ENCODE results near the gene LAMA3. TPM values are rescaled to one million over a fixed set of nuclear protein-coding genes. Genes with fewer than 3 reads are reported as not detected.

Gene LAMA3
- total RNA-seq, 1 experiment from 2014 or later, result 34.6 TPM

GRCh38 chr18:23879966-23880565 is 190.8 kb downstream of the LAMA3 start:
- ChIA-PET CTCF (no interaction called here), POLR2A (no interaction called here)
- Mint-ChIP-seq H3K4me1 (ENCODE audit: low read depth, unreplicated experiment) (no peaks in the 10 kb centered on the region), H3K9me3 (ENCODE audit: unreplicated experiment) (no peaks in the 10 kb centered on the region), H3K4me3 (ENCODE audit: unreplicated experiment) (no peak overlapping the region), H3K27ac (ENCODE audit: unreplicated experiment) (no peak overlapping the region), H3K27me3 (ENCODE audit: insufficient read depth, unreplicated experiment) (no peaks in the 10 kb centered on the region), H3K36me3 (ENCODE audit: insufficient read depth, unreplicated experiment) (peaks cover 16% of the 10 kb centered on the region)
- intact Hi-C loops (cut with micrococcal nuclease; ENCODE audit: unreplicated experiment), result no loop called here
- Histone ChIP-seq H3K4me3 (ENCODE audit: low read depth, low read length) (no peak overlapping the region), H3K27me3 (replicated peaks; ENCODE audit: control insufficient read depth, insufficient read depth, low read length) (no peaks in the 10 kb centered on the region), H3K4me1 (no peaks in the 10 kb centered on the region), H3K36me3 (ENCODE audit: control insufficient read depth, insufficient read depth, low read length) (no peaks in the 10 kb centered on the region), H3K9me3 (no peaks in the 10 kb centered on the region)
- no peak for TF ChIP-seq CTCF (IDR thresholded peaks at IDR 0.05; ENCODE audit: insufficient read depth in 1 of 2, low read depth in 1 of 2, low read length in 1 of 2, severe bottlenecking in 1 of 2, unreplicated experiment in 1 of 2)
- BruUV-seq (replicated peaks), result no TSS peak
- no peak for DNase-seq

- POLR2A ChIA-PET, result no interaction called here
- Mint-ChIP-seq H3K4me1 (ENCODE audit: low read depth, unreplicated experiment) (no peaks in the 10 kb centered on the region), H3K4me3 (ENCODE audit: unreplicated experiment) (no peak overlapping the region), H3K36me3 (ENCODE audit: insufficient read depth, unreplicated experiment) (peaks cover 9% of the 10 kb centered on the region), H3K27ac (ENCODE audit: unreplicated experiment) (no peak overlapping the region), H3K9me3 (ENCODE audit: unreplicated experiment) (no peaks in the 10 kb centered on the region), H3K27me3 (ENCODE audit: insufficient read depth, unreplicated experiment) (no peaks in the 10 kb centered on the region)
- Histone ChIP-seq H3K36me3 (ENCODE audit: control insufficient read depth, insufficient read depth, low read length) (no peaks in the 10 kb centered on the region), H3K9me3 (no peaks in the 10 kb centered on the region), H3K27me3 (replicated peaks; ENCODE audit: control insufficient read depth, insufficient read depth, low read length) (no peaks in the 10 kb centered on the region), H3K4me1 (no peaks in the 10 kb centered on the region), H3K4me3 (ENCODE audit: low read depth, low read length) (no peak overlapping the region)
- DNase-seq, result no peak
- no peak for TF ChIP-seq CTCF (IDR thresholded peaks at IDR 0.05; ENCODE audit: insufficient read depth in 1 of 2, low read depth in 1 of 2, low read length in 1 of 2, severe bottlenecking in 1 of 2, unreplicated experiment in 1 of 2)
- intact Hi-C loops (cut with micrococcal nuclease; ENCODE audit: unreplicated experiment), result no loop called here
- BruUV-seq (replicated peaks), result no TSS peak
- CTCF ChIA-PET, result no interaction called here
These were observed 191.8 kb downstream of the LAMA3 start for GRCh38 chr18:23880931-23881617.

- H3K36me3 ChIP-seq (ENCODE audit: control insufficient read depth, insufficient read depth, low read length), result no peaks in the 10 kb centered on the region
- TF ChIP-seq CTCF (IDR thresholded peaks at IDR 0.05; ENCODE audit: insufficient read depth in 1 of 2, low read depth in 1 of 2, low read length in 1 of 2, severe bottlenecking in 1 of 2, unreplicated experiment in 1 of 2), result no peak
- H3K4me3 ChIP-seq (ENCODE audit: low read depth, low read length), result no peak overlapping the region
- Mint-ChIP-seq H3K27ac (ENCODE audit: unreplicated experiment) (no peak overlapping the region), H3K27me3 (ENCODE audit: insufficient read depth, unreplicated experiment) (no peaks in the 10 kb centered on the region), H3K36me3 (ENCODE audit: insufficient read depth, unreplicated experiment) (peaks cover 10% of the 10 kb centered on the region), H3K4me3 (ENCODE audit: unreplicated experiment) (no peak overlapping the region), H3K9me3 (ENCODE audit: unreplicated experiment) (no peaks in the 10 kb centered on the region), H3K4me1 (ENCODE audit: low read depth, unreplicated experiment) (no peaks in the 10 kb centered on the region)
- no peaks in the 10 kb centered on the region for H3K4me1 ChIP-seq
- H3K9me3 ChIP-seq, result no peaks in the 10 kb centered on the region
- POLR2A ChIA-PET, result no interaction called here
- intact Hi-C loops (cut with micrococcal nuclease; ENCODE audit: unreplicated experiment), result no loop called here
- no peaks in the 10 kb centered on the region for H3K27me3 ChIP-seq (replicated peaks; ENCODE audit: control insufficient read depth, insufficient read depth, low read length)
- no TSS peak for BruUV-seq (replicated peaks)
- CTCF ChIA-PET, result interaction anchor here (0.7 kb wide), 1 partner anchor 25 kb away, joined by 3 read pairs; no protein-coding TSS in a partner anchor
- no peak for DNase-seq
These were observed 192.5 kb downstream of the LAMA3 start for GRCh38 chr18:23881778-23882177.
